GM21825 (cell line): ENCODE measurements around the gene ASAP2.
A peak's percentile ranks its signal among the peaks of the same experiment; 100 is the strongest.

Source experiments
- ATAC-seq: cut with Tn5 transposase; IDR thresholded peaks from one replicate; pipeline ENCODE4 v1.9.1; 2021; ENCODE audit warnings: mild to moderate bottlenecking, moderate library complexity; ENCODE audit not compliant: unreplicated experiment

ASAP2 gene

DNA sequence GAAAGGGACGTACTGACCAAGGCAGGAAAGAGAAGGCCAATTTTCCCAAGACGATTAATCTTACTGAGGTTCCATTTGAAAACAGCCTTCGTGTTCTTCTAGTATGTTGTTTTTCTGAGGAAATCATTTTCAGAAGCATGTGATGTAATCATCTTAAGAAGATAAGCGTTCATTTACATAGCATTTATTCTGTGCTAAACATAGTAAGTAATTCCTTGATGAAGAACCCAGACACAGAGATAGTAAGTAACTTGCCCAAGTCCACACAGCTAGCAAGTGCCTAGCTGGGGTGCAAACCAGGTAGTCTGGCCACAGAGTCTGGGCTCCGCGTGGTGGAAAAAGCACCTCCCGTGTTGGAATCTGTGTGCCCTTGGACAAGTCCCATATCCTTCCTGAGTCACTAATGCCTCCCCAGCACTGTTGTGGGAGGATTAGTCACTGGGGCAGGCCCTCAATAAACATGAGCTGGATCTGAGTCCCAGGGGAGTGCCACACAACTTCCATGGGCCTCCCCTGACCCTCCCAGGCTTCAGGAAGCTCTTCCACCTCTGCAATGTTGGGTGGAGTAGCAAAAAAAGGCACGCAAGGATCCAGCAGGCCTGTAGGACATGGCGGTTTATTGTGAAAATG, 26.9 kb upstream of the ASAP2 start:
- ATAC-seq, result no peak

DNA sequence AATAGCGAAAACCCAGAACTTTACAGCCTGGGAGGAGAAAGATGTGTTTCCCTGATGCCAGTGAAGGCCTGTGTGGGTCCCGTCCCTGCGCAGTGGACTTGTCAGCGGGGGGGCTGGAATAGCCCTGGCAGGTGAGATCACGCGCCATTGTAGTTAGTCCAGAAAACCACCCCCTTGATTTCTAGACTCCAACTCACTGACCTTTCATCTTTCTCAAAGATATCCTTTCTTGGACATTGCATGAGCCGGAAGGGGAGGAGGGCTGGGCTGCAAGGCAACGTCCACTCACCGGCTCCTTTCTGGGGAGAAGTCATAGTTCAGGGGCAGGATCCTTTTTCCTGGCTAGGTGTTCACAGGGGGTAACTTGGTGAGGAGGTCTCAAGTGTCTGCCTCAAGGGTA, 22.3 kb upstream of the ASAP2 start:
- ATAC-seq, result no peak

DNA sequence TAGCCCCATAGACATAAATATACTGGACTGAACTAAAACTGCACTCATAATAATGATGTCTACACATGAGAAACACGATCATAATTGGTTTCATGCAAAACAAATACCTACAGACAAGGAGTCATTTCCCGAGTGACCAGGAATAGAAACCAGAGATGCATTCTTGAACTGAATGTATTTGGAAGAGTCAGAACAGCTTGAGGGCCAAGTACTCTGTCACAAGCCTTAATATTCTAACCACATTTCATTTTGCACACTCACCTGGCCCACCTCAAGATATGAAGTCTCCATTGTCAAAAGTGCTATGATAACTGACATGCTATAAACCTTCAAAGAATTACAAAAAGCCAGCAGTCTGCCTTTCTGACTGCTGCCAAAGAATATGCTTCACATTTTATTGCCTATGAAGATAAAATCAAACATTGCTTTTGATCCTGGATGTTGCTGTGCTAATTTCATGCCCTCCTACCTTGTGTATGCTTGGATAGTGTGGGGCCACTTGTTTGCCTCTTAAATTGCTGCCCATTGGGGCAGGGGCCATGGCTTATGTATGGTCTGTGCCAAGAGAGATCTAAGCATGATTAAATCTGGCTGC, 18.9 kb upstream of the ASAP2 start:
- ATAC-seq, result no peak

DNA sequence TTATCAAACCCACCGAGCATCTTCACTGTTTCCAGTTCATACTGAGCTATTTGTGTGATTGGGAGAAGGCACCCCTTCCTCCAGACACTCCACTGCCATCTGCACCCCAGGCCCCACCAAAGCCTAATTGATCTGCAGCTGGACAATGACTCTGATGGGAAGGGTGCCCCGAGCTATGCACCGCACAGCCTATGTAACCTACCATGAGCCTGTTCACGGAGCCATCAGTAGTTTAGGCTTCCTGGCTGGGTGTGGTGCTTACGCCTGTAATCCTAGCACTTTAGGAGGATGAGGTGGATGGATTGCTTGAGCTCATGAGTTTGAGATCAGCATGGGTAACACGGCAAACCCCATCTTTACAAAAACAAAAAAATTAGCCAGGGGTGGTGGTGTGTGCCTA, 17.8 kb upstream of the ASAP2 start:
- ATAC-seq, result no peak

DNA sequence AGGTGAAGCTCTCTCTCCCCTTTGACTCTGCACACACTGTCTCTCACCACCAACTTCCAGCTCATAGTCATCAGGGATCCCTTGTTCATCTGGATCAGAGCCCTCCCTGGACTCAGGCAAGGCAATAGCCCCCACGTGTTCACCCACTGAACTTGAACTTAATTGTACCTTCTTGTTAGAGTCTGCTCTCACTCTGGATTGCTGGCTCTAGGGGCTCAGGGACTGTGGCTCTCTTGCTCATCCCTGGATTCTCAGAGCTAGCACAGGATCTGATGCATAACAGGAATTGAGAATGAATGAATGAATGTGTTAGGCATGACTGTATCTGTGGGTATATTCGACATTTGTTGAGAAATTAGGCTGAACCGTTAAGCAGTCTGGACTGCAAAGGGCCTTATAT, 16.7 kb upstream of the ASAP2 start:
- no peak for ATAC-seq

DNA sequence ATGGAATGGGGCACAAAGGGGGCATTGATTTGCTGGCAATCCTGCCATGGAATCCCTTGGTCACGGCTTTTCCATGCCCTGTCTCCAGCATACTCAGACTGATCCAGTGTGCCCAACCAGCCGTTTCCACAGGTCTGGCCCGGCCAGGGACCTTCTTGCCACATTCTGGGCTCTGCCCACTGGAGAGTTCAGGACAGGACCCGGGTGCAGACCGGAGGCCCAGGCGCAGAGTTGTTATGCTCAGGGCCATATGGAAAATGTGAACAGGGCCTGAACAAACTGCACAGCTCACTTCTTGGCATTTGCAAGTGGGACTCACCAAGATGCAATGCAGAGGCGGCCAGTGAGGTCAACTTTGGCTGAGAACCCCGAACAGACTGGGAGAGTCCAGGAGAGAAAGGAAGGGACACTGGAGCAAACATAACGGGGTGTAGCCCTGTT, 15.6 kb upstream of the ASAP2 start:
- no peak for ATAC-seq

DNA sequence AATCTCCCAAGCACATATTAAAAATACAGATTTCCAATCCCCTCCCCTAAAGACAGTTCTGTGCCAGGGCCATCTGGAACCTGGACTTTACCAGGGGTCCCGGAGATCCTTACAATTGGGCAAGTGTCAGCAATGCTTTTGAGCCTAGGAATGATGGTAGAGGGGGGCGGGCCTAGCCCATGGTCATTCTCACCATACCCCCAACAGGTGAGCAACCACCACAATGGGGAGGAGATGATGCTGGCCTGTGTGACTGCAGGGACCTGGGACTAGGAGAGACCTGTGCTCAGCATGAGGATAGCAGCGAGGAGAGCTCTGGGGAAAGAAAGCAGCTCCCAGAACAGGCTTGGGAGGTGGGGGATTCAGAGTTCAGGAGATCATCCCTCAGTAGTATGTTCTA, 13.9 kb upstream of the ASAP2 start:
- no peak for ATAC-seq

DNA sequence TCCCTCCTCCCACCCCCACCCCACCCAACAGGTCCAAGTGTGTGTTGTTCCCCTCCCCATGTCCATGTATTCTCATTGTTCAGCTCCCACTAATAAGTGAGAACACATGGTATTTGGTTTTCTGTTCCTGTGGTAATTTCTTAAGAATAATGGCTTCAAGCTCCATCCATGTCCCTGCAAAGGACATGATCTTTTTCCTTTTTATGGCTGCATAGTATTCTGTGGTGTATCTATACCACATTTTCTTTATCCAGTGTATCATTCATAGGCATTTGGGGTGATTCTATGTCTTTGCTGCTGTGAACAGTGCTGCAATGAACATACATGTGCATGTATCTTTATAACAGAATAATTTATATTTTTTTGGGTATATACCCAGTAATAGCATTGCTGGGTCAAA, 12.3 kb upstream of the ASAP2 start:
- no peak for ATAC-seq

DNA sequence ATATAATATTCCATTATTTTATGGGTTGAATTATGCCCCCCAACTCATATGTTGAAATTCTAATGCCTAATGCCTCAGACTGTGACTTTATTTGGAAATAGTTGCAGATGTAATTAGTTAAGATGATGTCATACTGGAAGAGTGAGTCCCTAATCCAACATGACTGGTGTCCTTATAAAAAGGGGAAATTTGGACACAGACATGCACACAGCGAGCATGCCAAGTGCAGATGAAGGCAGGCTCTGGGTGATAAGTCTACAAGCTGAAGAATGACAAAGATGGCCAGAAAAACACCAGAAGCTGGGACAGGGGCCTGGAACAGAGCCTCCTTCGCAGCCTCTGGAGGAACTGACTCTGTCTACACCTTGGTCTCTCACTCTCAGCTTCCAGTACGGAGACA, 10.0 kb upstream of the ASAP2 start:
- ATAC-seq, result no peak

DNA sequence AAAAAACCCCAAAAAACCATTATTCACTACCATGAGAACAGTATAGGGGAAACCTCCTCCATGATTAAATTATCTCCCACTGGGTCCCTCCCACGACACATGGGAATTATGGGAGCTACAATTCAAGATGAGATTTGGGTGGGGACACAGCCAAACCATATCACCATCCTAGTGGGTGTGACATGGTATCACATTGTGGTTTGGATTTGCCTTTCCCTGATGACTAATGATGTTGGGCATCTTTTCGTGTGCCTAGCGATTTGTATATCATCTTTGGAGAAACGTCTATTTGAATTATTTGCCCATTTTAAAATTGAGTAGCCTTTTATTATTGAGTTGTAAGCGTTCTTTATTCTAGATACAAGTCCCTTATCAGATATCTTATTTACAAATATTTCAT, 8.7 kb upstream of the ASAP2 start:
- ATAC-seq, result no peak

DNA sequence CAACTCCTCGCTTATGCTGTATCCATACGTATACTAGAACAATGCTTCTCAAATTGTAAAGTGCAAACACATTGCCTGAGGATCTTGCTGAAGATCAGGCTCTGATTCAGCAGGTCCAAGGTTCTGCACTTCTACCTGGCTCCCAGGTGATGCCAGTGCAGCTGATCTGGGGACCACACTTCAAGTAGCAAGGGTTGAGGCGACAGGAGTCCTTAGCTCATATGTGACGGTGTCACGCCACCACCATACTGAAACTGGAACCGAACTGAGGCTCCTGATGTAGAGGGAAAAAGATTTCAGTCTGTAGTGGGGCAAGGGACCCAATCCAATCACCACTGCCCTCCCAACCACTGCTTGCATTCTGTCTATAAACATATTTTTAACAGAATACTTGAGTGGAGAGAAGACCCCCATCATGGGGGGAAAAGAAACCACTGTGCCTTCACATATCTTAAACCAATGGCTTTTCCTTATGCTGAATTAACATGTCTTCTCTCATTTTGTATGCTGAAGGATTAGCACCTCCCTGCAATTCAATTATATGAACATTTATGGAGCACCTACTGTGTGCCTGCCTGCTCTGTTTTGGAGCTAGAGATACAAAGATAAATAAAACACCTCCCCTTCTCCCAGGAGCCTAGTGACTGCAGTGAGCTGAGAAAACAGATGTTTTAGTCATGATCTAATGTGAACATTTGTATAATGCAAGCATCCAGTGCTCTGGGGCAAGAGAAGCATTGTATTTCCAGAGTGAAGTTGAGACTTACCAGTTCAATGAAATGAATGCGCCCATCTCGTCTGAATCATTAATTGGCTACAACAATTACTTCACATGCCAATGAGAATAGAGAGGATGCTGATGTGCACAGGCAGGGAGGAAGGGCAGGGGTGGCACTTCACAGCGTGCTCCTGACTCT, 6.6 kb upstream of the ASAP2 start:
- ATAC-seq, result no peak

DNA sequence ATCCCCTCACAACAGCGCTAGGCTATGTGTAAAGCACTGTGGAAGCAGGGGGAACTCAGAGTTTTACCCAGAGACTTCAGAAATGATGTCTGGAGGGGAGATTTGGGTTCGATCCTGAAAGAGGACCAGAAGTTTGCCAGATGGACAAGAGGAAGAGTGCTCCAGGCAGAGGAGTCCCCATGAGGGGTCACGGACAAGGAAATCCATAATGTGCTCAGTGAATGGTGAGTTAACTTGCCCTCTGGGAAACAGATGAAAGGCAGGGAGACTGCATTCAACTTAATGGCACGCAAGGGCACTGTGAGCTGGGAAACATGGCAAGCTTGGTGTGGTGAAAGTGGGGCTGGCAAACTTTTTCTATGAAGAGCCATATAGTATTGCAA, 6.0 kb upstream of the ASAP2 start:
- ATAC-seq, result no peak

DNA sequence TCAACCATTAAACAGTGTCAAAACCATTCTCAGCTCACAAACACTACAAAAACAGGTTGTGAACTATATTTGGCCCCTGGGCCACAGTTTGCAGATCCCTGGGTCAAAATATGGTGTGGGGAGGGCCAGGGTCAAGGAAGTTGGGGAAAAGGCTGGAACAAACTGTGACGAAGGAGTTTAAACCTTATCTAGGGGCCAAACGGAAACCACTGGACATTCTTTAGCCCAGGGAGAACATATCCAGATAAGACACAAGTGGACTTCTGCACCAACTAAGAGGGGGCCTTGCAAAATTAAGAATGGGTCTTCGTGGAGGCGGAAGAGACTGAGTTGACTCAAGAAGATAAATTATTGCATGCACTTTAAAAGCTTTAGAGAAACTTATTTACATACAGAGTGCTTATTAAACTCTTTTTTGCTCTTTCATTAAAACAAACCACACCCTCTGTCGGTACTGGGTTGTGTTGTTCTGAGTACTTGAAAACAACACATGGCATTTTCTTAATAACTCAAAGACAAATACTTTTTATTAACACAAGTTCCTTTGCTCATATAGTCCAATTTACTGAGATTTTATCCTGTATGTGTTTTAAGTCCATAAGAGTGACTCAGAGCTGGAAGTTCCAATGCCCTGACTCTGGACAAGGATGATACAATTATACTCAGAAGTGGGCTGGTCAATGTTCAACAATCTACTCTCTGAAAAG, 5.3 kb upstream of the ASAP2 start:
- ATAC-seq, result no peak

DNA sequence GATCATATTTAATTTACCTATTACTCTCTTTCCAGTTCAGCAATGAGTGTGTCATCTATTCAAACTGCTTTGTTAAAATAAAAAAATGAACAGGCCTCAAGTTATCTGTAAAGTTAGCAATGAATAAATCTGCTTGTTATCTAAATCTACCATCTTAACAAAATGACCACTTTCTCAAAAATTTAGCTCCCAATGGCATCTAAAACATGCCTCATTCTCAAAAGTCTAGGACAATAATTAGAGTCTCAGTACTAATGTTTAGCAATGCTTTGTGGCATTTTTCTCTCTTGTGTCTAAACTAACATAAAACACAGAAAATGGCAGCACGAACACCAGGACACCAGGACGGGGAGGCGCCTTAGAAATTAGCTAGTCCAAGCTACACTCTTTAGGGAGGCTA, 3.6 kb upstream of the ASAP2 start:
- ATAC-seq, result no peak

DNA sequence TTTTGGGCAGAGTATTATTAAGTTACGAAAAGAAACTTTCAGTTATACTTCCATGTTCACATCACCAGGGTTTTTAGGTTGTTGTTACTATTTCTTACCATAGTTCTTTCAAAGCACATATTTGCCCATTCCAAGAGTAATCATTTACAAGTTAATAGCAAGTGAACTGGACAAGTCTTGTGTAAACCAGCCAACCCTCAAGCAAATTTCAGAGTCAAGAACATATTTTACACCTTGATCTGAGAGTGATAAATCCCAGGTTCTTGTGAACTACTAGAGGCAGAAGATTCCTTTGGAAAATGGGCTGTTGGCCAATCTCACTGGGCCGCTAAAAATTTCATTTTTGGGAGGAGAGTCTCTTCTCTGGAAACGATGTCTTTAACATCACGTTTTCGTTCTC, 2.7 kb upstream of the ASAP2 start:
- ATAC-seq, result no peak

DNA sequence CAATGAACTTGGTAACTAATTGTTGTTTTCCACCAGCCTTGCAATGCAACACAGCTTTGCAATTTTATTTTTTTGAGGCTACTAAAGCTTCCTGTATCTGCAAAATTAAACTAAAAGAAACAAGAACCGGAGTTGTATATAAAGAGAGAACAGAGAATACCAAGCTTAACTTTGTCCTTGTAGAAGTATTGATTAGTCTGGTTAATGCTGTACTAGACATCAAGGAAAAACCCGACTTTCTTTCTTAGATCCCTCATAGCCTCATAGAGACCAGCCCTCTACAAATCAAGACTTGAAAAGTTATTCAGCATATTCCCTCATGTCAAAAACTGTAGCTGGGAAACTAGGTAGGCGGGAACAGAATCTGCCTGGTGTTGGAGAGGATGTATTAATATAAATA, 1.7 kb upstream of the ASAP2 start:
- no peak for ATAC-seq

DNA sequence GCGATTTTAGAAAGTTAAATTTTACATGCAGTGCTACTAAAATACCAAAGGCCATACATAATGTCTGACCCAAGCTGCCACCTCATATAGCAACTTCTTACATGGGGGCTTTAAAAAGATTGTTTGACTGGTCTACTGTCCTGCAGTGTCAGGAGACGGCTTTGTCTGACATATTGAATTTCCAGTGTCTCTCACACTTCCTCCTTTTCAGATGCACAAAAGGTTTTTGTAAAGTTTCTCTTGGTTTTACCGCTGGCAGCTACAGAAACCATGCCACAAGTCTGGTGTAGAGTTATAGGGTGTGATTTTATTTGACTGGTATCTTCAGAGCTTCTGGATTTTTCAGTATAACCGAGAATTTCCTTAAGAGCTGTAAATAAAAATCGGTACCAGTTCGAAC, 1.1 kb upstream of the ASAP2 start:
- ATAC-seq, result no peak

DNA sequence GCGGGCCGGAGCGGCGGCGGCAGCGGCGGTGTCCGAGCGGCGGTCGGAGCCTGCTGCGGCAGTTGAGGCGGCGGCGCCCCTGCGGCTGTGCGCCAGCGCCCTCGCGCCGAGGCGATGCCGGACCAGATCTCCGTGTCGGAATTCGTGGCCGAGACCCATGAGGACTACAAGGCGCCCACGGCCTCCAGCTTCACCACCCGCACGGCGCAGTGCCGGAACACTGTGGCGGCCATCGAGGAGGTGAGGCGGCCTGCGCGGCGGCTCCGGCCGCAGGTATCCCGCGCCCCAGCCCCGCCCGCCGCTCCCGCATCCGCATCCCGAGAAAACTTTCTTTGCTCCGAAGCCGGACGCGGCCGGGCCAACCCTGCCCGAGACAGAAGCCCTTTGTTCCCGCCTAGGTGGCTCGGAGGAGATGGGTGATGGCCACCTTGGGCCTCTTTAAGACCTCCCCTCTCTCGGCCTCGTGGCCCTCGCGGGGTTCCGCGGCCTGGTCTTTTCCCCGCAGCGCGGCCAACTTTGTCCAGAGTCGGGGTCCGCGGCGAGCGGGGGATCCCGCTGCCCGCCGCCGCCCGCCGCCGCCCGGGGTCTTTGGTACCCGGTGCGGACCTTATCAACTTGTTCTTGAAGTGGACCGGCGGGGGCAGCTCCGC, 504 bp downstream of the ASAP2 start:
- peak; percentile 10 for ATAC-seq

DNA sequence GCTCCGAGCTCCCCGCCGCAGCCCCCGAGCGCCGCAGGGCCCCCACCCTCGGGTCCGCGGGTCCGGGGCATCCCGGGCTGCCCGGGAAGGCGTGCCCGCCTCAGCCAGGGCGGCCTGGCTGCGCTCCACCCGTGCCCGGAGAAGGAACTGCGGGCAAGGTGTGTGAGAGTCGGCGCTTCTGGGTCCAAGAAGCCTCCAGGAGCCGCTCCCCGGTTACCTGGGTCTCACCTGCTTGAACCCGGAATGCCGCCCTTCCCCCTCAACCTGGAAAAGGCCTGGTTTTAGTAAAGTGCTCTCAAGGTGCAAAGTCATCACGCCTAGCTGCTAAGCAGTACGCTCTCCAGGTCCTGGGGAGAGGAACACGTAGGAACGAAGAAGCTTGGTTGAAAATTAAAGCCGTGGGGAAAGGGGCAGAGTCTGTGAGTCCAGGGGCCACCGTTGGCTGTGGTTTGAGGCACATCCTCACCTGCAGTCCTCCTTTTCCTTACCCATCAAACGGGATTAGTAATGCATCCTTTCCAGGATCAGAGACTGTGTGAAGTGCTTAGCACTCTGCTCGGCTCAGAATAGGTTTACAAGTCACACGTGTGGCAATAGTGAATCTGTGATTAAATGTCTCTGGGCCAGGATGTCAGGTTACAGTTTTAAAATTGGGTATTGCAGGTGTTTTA, 1.2 kb downstream of the ASAP2 start:
- no peak for ATAC-seq

DNA sequence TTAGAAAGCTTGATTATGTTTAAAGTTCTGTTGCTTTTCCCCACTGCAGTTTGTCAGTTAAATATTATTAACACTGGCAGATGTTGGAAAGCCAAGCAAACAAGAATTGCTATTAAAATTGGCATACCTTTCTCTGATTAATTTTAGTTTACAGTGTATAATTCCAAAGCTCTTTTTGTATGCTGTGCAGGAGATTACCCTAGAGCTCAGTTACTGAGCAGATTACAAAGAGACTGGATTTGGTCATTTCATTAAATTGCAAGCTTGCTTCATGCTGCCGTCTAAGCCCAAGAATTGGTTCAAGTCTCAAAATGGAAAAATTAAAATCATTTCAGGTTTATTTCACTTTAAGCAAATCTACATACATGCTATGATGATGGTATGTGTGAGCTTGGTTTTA, 2.3 kb downstream of the ASAP2 start:
- ATAC-seq, result no peak

DNA sequence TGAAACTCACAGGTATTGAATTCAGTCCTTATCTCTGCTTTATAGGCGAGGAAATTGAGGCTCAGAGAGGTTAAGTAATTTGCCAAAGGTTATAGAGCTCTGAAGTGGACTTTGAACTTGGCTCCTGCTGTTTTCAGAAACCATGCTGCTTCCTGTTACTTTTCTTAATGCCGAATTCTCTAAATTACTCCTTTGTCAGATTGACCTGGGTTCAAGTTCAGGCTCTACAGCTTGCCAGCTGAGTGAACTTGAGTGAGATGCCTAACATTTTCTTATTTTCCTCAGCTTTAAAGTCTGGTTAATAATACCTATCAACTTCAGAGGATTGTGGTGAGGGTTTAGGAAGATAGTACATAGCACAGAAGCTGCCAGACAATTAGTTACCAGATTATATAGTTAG, 3.4 kb downstream of the ASAP2 start:
- no peak for ATAC-seq
